GM12874 (cell line): ENCODE measurements around the gene SMC3.

ENCODE experiments used
- CTCF ChIP-seq: IDR thresholded peaks from 2 replicates; pipeline ENCODE4 v1.5.1; 2011; ENCODE audit warnings: low read depth, mild to moderate bottlenecking, control low read depth, low read length, moderate library complexity; ENCODE audit not compliant: insufficient read depth

SMC3 gene

GRCh38 chr10:110648692-110649346, 81.3 kb downstream of the SMC3 start:
- no peak for TF ChIP-seq CTCF

GRCh38 chr10:110649347-110650264, 82.1 kb downstream of the SMC3 start:
- no peak for TF ChIP-seq CTCF

GRCh38 chr10:110650265-110650668, 82.8 kb downstream of the SMC3 start:
- no peak for TF ChIP-seq CTCF

- no peak for TF ChIP-seq CTCF
Observed at GRCh38 chr10:110651044-110651958, 83.8 kb downstream of the SMC3 start.

- TF ChIP-seq CTCF, result no peak
Observed at GRCh38 chr10:110652475-110653118, 85.1 kb downstream of the SMC3 start.
